A549 (cell line): Measurements from ENCODE around the gene ACTRT2. TPM values are rescaled to one million over a fixed set of nuclear protein-coding genes. Genes with fewer than 3 reads are reported as not detected.

Source experiments
- ATAC-seq, 2 experiments: fragments of 200-7000 bp in 1 of 2; fragments of >200 bp in 1 of 2; cut with Nextera tagmentation in 1 of 2; cut with Tn5 transposase in 1 of 2; 3 replicates each; pipeline versions ENCODE4 v1.8.0 to v1.9.1; 2018 to 2020; ENCODE audit warnings: mild to moderate bottlenecking in 1 of 2, moderate library complexity in 1 of 2
- CTCF ChIA-PET: fragments of 300-600 bp; sonication (Branson Sonifier 250); formaldehyde crosslinking; extraction: SDS; loops from one replicate; lab custom pipeline; 2021; ENCODE audit warnings: antibody characterized with exemption, inconsistent platforms; lab: Yijun Ruan, JAX
- POLR2A ChIA-PET: fragments of 350-600 bp; formaldehyde crosslinking; extraction: SDS; loops from one replicate; lab custom pipeline; 2021; ENCODE audit warnings: antibody characterized with exemption, inconsistent platforms; lab: Yijun Ruan, JAX
- DNase-seq, 2 experiments: peaks; one replicate each; pipeline versions ENCODE4 v3.0.0 to v3.0.0-alpha.2; 2011 to 2016; ENCODE audit warnings: low read depth in 1 of 2, low spot score in 1 of 2
- FAIRE-seq: peaks from 2 replicates; lab custom pipeline; 2011; peaks lifted over from hg19 to GRCh38; lab: Jason Lieb, UNC
- H3K27ac ChIP-seq, 2 experiments: fragments of >200 bp; sonication (Bioruptor Twin); formaldehyde crosslinking; 3 replicates each; pipeline ENCODE4 v1.5.1; 2016 to 2017
- H3K4me1 ChIP-seq: fragments of >200 bp; sonication (Bioruptor Twin); formaldehyde crosslinking; 3 replicates; pipeline ENCODE4 v1.6.1; 2016
- H3K4me2 ChIP-seq: fragments of >200 bp; sonication (Bioruptor Twin); formaldehyde crosslinking; 3 replicates; pipeline ENCODE4 v1.6.1; 2016
- H3K4me3 ChIP-seq: fragments of >200 bp; sonication (Bioruptor Twin); formaldehyde crosslinking; 3 replicates; pipeline ENCODE4 v1.5.1; 2016
- H3K9me3 ChIP-seq: fragments of >200 bp; sonication (Bioruptor Twin); formaldehyde crosslinking; 3 replicates; pipeline ENCODE4 v1.6.1; 2016
- CBX2 ChIP-seq: fragments of 200-600 bp; sonication (generic); IDR thresholded peaks from 2 replicates; pipeline ENCODE4 v1.6.1; 2016; ENCODE audit warnings: low read depth, mild to moderate bottlenecking, borderline replicate concordance
- CHD4 ChIP-seq: fragments of 200-600 bp; sonication (generic); IDR thresholded peaks from 2 replicates; pipeline ENCODE4 v1.6.1; 2016; ENCODE audit warnings: antibody characterized with exemption, mild to moderate bottlenecking, borderline replicate concordance
- CTCF ChIP-seq: fragments of >200 bp; sonication (Bioruptor Twin); formaldehyde crosslinking; IDR thresholded peaks from 3 replicates; pipeline ENCODE4 v1.5.1; 2016
- EHF ChIP-seq: fragments of 250-450 bp; sonication (Bioruptor Pico); IDR thresholded peaks from 2 replicates; pipeline ENCODE4 v1.5.0; 2020; ENCODE audit warnings: mild to moderate bottlenecking
- EP300 ChIP-seq, 2 experiments: fragments of >200 bp; sonication (Bioruptor Twin); formaldehyde crosslinking; IDR thresholded peaks; 2 replicates in 1 of 2; 3 replicates in 1 of 2; pipeline ENCODE4 v1.6.1; 2016 to 2017
- ESRRA ChIP-seq: fragments of 150-350 bp; IDR thresholded peaks from 2 replicates; pipeline ENCODE4 v1.6.1; 2014; ENCODE audit warnings: mild to moderate bottlenecking, low read length, borderline replicate concordance
- FOXS1 ChIP-seq: fragments of 250-450 bp; sonication (Bioruptor Pico); IDR thresholded peaks from 2 replicates; pipeline ENCODE4 v1.5.0; 2020; ENCODE audit warnings: mild to moderate bottlenecking, moderate library complexity
- HDAC2 ChIP-seq: fragments of 200-600 bp; sonication (generic); IDR thresholded peaks from 2 replicates; pipeline ENCODE4 v1.6.1; 2016
- HEYL ChIP-seq: fragments of 250-450 bp; sonication (Bioruptor Pico); IDR thresholded peaks from 2 replicates; pipeline ENCODE4 v1.8.0; 2021; ENCODE audit warnings: mild to moderate bottlenecking, moderate library complexity
- JUNB ChIP-seq: fragments of >200 bp; sonication (Bioruptor Twin); formaldehyde crosslinking; IDR thresholded peaks from 2 replicates; pipeline ENCODE4 v1.6.1; 2016
- KDM5A ChIP-seq: fragments of 200-600 bp; sonication (generic); IDR thresholded peaks from 2 replicates; pipeline ENCODE4 v1.6.1; 2016; ENCODE audit warnings: antibody characterized with exemption, mild to moderate bottlenecking
- MAZ ChIP-seq: fragments of 150-350 bp; IDR thresholded peaks from 2 replicates; pipeline ENCODE4 v1.6.1; 2014; ENCODE audit warnings: antibody characterized with exemption, low read depth, low read length, borderline replicate concordance
- MYC ChIP-seq: IDR thresholded peaks from 2 replicates; pipeline ENCODE4 v1.6.1; 2012; ENCODE audit warnings: mild to moderate bottlenecking, inconsistent platforms, low read length, improper control_type of control experiment, borderline replicate concordance
- PHF8 ChIP-seq: fragments of 200-600 bp; sonication (generic); IDR thresholded peaks from 2 replicates; pipeline ENCODE4 v1.6.1; 2016; ENCODE audit warnings: low read depth, mild to moderate bottlenecking, antibody characterized with exemption, moderate library complexity, borderline replicate concordance
- POLR2AphosphoS2 ChIP-seq: conservative IDR thresholded peaks from 2 replicates; pipeline ENCODE4 v1.6.1; 2012; ENCODE audit warnings: low read length, improper control_type of control experiment, inconsistent platforms
- RAD21 ChIP-seq, 2 experiments: fragments of >200 bp in 1 of 2; sonication (Bioruptor Twin) in 1 of 2; formaldehyde crosslinking in 1 of 2; IDR thresholded peaks in 1 of 2; conservative IDR thresholded peaks in 1 of 2; 2 replicates in 1 of 2; 3 replicates in 1 of 2; pipeline ENCODE4 v1.6.1; 2012 to 2018; ENCODE audit warnings: inconsistent platforms in 1 of 2
- RARB ChIP-seq: fragments of 250-450 bp; sonication (Bioruptor Pico); IDR thresholded peaks from 2 replicates; pipeline ENCODE4 v1.8.0; 2021; ENCODE audit warnings: mild to moderate bottlenecking, moderate library complexity
- RCOR1 ChIP-seq: fragments of 150-350 bp; IDR thresholded peaks from 2 replicates; pipeline ENCODE4 v1.6.1; 2014; ENCODE audit warnings: antibody characterized with exemption, low read length, low read depth
- RFX5 ChIP-seq: fragments of 450-650 bp; IDR thresholded peaks from 2 replicates; pipeline ENCODE4 v1.7.1; 2014; ENCODE audit warnings: antibody characterized with exemption, mild to moderate bottlenecking, moderate library complexity
- RNF2 ChIP-seq: fragments of 200-600 bp; sonication (generic); IDR thresholded peaks from 2 replicates; pipeline ENCODE4 v1.6.1; 2016; ENCODE audit warnings: low read depth, mild to moderate bottlenecking, antibody characterized with exemption, moderate library complexity, borderline replicate concordance
- ZSCAN20 ChIP-seq: fragments of 250-450 bp; sonication (Bioruptor Pico); IDR thresholded peaks from 2 replicates; pipeline ENCODE4 v1.8.0; 2022; ENCODE audit warnings: mild to moderate bottlenecking, moderate library complexity
- WGBS: methylation state at CpG from one replicate; pipeline ENCODE4 v1.1.6; 2017; ENCODE audit errors: missing lambda C conversion rate; 5-methylcytosine and 5-hydroxymethylcytosine counted together
- polyA plus RNA-seq, 4 experiments: library from polyadenylated mRNA; depleted of rRNA in 3 of 4; stranded (reverse); fragments of >200 nt; fragmentation: RNase III in 1 of 4; extraction: RNeasy Plus Mini Kit Qiagen cat#74134 plus additional on column Dnase treatment in 1 of 4; gene quantifications; 2 replicates in 3 of 4; 3 replicates in 1 of 4; pipeline ENCODE4 v1.2.3, GENCODE V29; 2011 to 2017
- TF ChIP-seq, protein P1 (sequence below): fragments of >200 bp; sonication (Bioruptor Twin); formaldehyde crosslinking; IDR thresholded peaks from 2 replicates; pipeline ENCODE4 v1.6.1; 2016

Gene ACTRT2
- polyA plus RNA-seq, 2 of the 4 experiments (the other 2 are of a cell fraction) = not detected

- H3K4me3 ChIP-seq = no peak overlapping the region
- H3K4me2 ChIP-seq = no peak overlapping the region
- H3K9me3 ChIP-seq = no peaks in the 10 kb centered on the region
- no CpG with 5 or more reads among the region's 10 CpGs for WGBS
- DNase-seq (no peak), FAIRE-seq (no peak), ATAC-seq (no peak)
- H3K27ac ChIP-seq = no peak overlapping the region
- TF ChIP-seq ESRRA (no peak), RARB (CRISPR knock-in tag) (no peak), RAD21 (conservative IDR thresholded peaks at IDR 0.05 in 1 of 2, IDR thresholded peaks at IDR 0.05 in 1 of 2) (no peak), CHD4 (no peak)
- H3K4me1 ChIP-seq = no peaks in the 10 kb centered on the region
- ChIA-PET CTCF (interaction anchor here (1.2 to 2.9 kb wide), 6 partner anchors 8 to 410 kb away, joined by 3 to 24 read pairs (median 6); partner anchors contain the start of gene ACTRT2), POLR2A (no interaction called here)
These were observed 7.2 kb upstream of the ACTRT2 start for GRCh38 chr1:3014050-3014440.

DNA sequence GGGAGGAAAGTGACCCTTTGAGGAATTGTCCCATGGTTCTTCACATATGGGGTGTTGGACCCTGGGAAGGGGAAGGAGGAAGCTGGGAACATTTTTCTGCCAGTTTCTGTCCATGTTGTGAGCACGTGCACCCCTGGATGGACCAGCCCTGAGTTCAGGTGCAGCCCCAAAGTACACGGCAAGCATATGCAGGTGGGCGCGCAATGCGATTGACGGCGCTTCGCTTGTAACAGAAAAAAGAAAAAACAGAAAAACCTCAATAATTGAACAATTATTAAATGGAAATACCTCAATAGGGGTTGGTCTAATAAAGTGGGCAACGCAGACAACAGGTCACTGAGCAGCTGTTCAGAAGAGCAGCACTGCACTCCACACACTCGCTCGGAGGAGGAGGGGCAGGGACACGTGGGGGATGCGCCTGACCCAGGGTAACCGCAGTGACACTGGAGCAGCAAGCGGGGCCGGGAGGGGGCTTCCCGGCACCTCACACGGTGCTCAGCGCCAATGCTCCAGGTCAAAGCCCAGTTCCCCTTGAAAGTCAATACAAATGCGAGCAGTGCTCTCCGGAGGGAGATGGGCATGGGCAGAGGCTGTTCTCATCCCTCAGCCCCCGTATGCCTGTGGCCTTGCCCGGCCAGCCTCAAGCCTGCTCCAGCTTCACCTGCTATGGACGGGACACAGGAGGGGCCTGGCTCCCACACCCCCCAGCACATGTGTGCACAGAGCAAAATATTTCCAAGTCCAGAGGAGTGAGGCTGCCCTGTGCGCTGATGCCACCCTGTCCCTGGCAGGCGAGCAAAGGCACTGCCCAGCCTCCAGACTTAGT, 6.6 kb upstream of the ACTRT2 start:
- no peak for TF ChIP-seq RCOR1
- TF ChIP-seq, all 56 proteins: peak for 0
- Histone ChIP-seq H3K4me2 (no peak overlapping the region), H3K4me1 (no peaks in the 10 kb centered on the region), H3K4me3 (no peak overlapping the region), H3K27ac (no peak overlapping the region), H3K9me3 (no peaks in the 10 kb centered on the region)
- no peak for ATAC-seq
- DNase-seq = no peak
- CTCF ChIA-PET = interaction anchor here (0.8 to 2.9 kb wide), 2 partner anchors 9 to 409 kb away, joined by 3 to 24 read pairs; no protein-coding TSS in a partner anchor
- no peak for FAIRE-seq
- POLR2A ChIA-PET = no interaction called here
- 46% methylated on average over 21 of the region's 26 CpGs for WGBS

DNA sequence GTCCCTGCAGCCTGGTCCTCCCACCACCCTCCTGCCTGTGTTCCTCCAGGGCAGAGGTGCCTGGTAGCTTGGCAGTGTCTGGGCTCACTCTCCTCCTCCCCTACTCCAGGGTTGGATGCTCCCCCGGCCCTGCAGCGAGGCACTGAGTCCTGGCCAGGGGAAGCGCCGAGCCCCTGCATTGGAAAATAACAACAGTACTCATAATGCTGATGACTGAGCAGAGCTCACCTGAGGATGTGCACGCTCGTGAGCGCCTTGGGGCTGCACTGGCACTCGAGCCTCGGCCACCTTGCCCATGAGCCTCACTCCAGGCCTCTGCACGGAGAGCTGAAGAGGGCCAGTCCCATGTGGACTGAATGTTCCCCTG, 6.0 kb upstream of the ACTRT2 start:
- WGBS = no CpG with 5 or more reads among the region's 10 CpGs

DNA sequence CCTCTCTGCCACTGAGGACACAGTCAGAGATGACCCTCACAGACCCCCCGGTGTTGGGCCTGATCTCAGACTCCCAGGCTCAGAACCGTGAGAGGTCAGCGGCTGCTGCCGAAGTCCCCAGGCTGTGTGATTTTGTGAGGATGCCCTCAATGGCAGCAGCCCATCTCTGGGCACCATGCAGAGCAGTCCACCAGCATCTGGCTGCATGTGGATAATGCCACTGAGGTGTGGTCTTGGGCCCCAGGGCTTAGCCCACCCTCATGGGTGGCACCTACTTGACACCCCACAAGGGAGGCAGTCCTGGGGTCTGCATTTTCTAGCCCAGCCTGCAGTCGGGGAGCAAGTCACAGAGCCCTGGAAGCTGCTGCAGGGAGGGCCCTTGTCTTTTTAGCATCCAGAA, 5.5 kb upstream of the ACTRT2 start:
- H3K9me3 ChIP-seq = no peaks in the 10 kb centered on the region
- no peaks in the 10 kb centered on the region for H3K4me1 ChIP-seq
- no peak for ATAC-seq
- ChIA-PET CTCF (interaction anchor here (0.8 kb wide), 1 partner anchor 10 kb away, joined by 3 read pairs; no protein-coding TSS in a partner anchor), POLR2A (no interaction called here)
- H3K4me3 ChIP-seq = no peak overlapping the region
- no peak overlapping the region for H3K4me2 ChIP-seq
- no peak for DNase-seq
- no CpG with 5 or more reads among the region's 5 CpGs for WGBS
- no peak for FAIRE-seq
- no peak overlapping the region for H3K27ac ChIP-seq
- TF ChIP-seq CTCF = no peak
- TF ChIP-seq RFX5 = no peak
- no peak for TF ChIP-seq KDM5A
- no peak for TF ChIP-seq EP300 (IDR thresholded peaks at IDR 0.05)
- no peak for TF ChIP-seq EHF (CRISPR knock-in tag)
- TF ChIP-seq CBX2 = no peak
- TF ChIP-seq MAZ = no peak
- no peak for TF ChIP-seq ZSCAN20 (CRISPR knock-in tag)
- no peak for TF ChIP-seq PHF8
- no peak for TF ChIP-seq RNF2
- TF ChIP-seq HEYL (CRISPR knock-in tag) = no peak
- no peak for TF ChIP-seq RARB (CRISPR knock-in tag)
- no peak for TF ChIP-seq CHD4
- TF ChIP-seq, protein P1, sequence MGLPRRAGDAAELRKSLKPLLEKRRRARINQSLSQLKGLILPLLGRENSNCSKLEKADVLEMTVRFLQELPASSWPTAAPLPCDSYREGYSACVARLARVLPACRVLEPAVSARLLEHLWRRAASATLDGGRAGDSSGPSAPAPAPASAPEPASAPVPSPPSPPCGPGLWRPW = no peak

More for the DNA sequence above, 6.0 kb upstream of the ACTRT2 start:
- H3K4me1 ChIP-seq = no peaks in the 10 kb centered on the region
- no peak overlapping the region for H3K27ac ChIP-seq
- no peak for TF ChIP-seq MYC
- no peak for TF ChIP-seq HDAC2
- TF ChIP-seq POLR2AphosphoS2 = no peak
- TF ChIP-seq JUNB = no peak
- TF ChIP-seq FOXS1 = no peak
- no peak for TF ChIP-seq KDM5A
- no peak overlapping the region for H3K4me2 ChIP-seq
- no peaks in the 10 kb centered on the region for H3K9me3 ChIP-seq
- H3K4me3 ChIP-seq = no peak overlapping the region
- DNase-seq = no peak
- no peak for ATAC-seq
- ChIA-PET POLR2A (no interaction called here), CTCF (interaction anchor here (0.8 kb wide), 1 partner anchor 10 kb away, joined by 3 read pairs; no protein-coding TSS in a partner anchor)
- FAIRE-seq = no peak
